NCI-H69 (cell line): ENCODE results near the gene SLC7A4.
"Not testable (repeated sequence)": the region's sequence is repeated elsewhere in the genome, so short reads cannot be mapped to it uniquely, and the experiment has no call there.

Experiments used
- DNase-seq: peaks from one replicate; lab custom pipeline; 2025; lab: John Stamatoyannopoulos, UW

Gene SLC7A4

GRCh38 chr22:21016644-21017420, 15.5 kb downstream of the SLC7A4 start:
- no peak for DNase-seq

- no peak for DNase-seq
These were observed 16.8 kb downstream of the SLC7A4 start for GRCh38 chr22:21015466-21016006.

GRCh38 chr22:21014726-21015465, 17.5 kb downstream of the SLC7A4 start, which contains the start of gene P2RX6:
P2RX6 (plus strand) TSS chr22:21015165; CDS start chr22:21015175, 10 bp downstream.
- DNase-seq: peak; percentile 87

GRCh38 chr22:21014202-21014725, 18.1 kb downstream of the SLC7A4 start:
- DNase-seq: peak; percentile 97

- peak; percentile 62 for DNase-seq
These were observed 18.6 kb downstream of the SLC7A4 start for GRCh38 chr22:21013657-21014201.

- DNase-seq: peak; percentile 59
These were observed 19.6 kb downstream of the SLC7A4 start for GRCh38 chr22:21012446-21013407.

- no peak for DNase-seq
These were observed 21.8 kb downstream of the SLC7A4 start for GRCh38 chr22:21010426-21011113.

GRCh38 chr22:21009638-21010425, 22.5 kb downstream of the SLC7A4 start:
- DNase-seq: no peak

GRCh38 chr22:21009208-21009607, 23.2 kb downstream of the SLC7A4 start:
- not testable (repeated sequence) for DNase-seq

GRCh38 chr22:21003782-21004181, 28.6 kb downstream of the SLC7A4 start:
- DNase-seq: peak; percentile 73

GRCh38 chr22:21001601-21002325, 30.6 kb downstream of the SLC7A4 start, which contains the start of gene THAP7:
THAP7 (minus strand) TSS chr22:21002118; CDS start chr22:21001911, 207 bp downstream.
- peak; percentile 95 for DNase-seq

GRCh38 chr22:21000987-21001600, 31.3 kb downstream of the SLC7A4 start:
- no peak for DNase-seq

- DNase-seq: peak; percentile 33
These were observed 32.0 kb downstream of the SLC7A4 start for GRCh38 chr22:21000207-21000986.

- no peak for DNase-seq
These were observed 32.8 kb downstream of the SLC7A4 start for GRCh38 chr22:20999350-21000206.

GRCh38 chr22:20998411-20999336, 33.7 kb downstream of the SLC7A4 start:
- DNase-seq: peak; percentile 4
